DOHH2 (cell line): Measurements from ENCODE around the gene CYB5D1.
A peak's percentile ranks its signal among the peaks of the same experiment; 100 is the strongest.

Experiments
- H3F3A ChIP-seq: fragments of 200-600 bp; sonication (generic), shearing (Covaris generic); 2 replicates; pipeline ENCODE4 v1.6.0; 2016; ENCODE audit warnings: antibody characterized with exemption, mild to moderate bottlenecking; ENCODE audit not compliant: control insufficient read depth, insufficient read depth
- H3K27ac ChIP-seq: fragments of 200-600 bp; sonication (generic); 2 replicates; pipeline ENCODE4 v1.5.1; 2014; ENCODE audit warnings: low read depth, mild to moderate bottlenecking, low read length, moderate library complexity
- H3K27me3 ChIP-seq: fragments of 200-600 bp; sonication (generic); 2 replicates; pipeline ENCODE4 v1.6.1; 2014; ENCODE audit warnings: mild to moderate bottlenecking, low read length, mixed read lengths; ENCODE audit not compliant: control insufficient read depth
- H3K36me3 ChIP-seq: fragments of 200-600 bp; sonication (generic); 2 replicates; pipeline ENCODE4 v1.6.1; 2014; ENCODE audit warnings: mild to moderate bottlenecking, low read length, moderate library complexity, mixed read lengths; ENCODE audit not compliant: control insufficient read depth
- H3K4me1 ChIP-seq: fragments of 200-600 bp; sonication (generic); 2 replicates; pipeline ENCODE4 v1.6.1; 2014; ENCODE audit warnings: mild to moderate bottlenecking, low read length, mixed read lengths; ENCODE audit not compliant: control insufficient read depth
- H3K4me2 ChIP-seq: fragments of 200-600 bp; sonication (generic); 2 replicates; pipeline ENCODE4 v1.6.0; 2014; ENCODE audit warnings: mild to moderate bottlenecking, low read length, moderate library complexity
- H3K4me3 ChIP-seq: fragments of 200-600 bp; sonication (generic); 2 replicates; pipeline ENCODE4 v1.5.1; 2014; ENCODE audit warnings: mild to moderate bottlenecking, low read length, mixed read lengths
- H3K79me2 ChIP-seq: fragments of 200-600 bp; sonication (generic); 2 replicates; pipeline ENCODE4 v1.6.1; 2014; ENCODE audit warnings: mild to moderate bottlenecking, low read length, mixed read lengths; ENCODE audit not compliant: control insufficient read depth
- H3K9me2 ChIP-seq: fragments of 200-600 bp; sonication (generic); replicated peaks from 2 replicates; pipeline ENCODE4 v1.6.1; 2014; ENCODE audit warnings: mild to moderate bottlenecking, low read length, mixed read lengths; ENCODE audit not compliant: control insufficient read depth
- H3K9me3 ChIP-seq: fragments of 200-600 bp; sonication (generic); 2 replicates; pipeline ENCODE4 v1.6.1; 2014; ENCODE audit warnings: antibody characterized with exemption, low read length, mixed read lengths; ENCODE audit not compliant: control insufficient read depth, insufficient read depth
- H4K20me1 ChIP-seq: fragments of 200-600 bp; sonication (generic); 2 replicates; pipeline ENCODE4 v1.6.0; 2014; ENCODE audit warnings: low read depth, mild to moderate bottlenecking, antibody characterized with exemption, low read length, moderate library complexity; ENCODE audit not compliant: control insufficient read depth, insufficient read depth
- EZH2phosphoT487 ChIP-seq: fragments of 200-600 bp; sonication (generic); IDR thresholded peaks from 2 replicates; pipeline ENCODE4 v1.6.1; 2017; ENCODE audit warnings: borderline replicate concordance, mild to moderate bottlenecking, antibody characterized with exemption, low read length, moderate library complexity, mixed read lengths
- TF ChIP-seq, protein P1 (sequence below): fragments of 200-600 bp; sonication (generic); IDR thresholded peaks from one replicate; pipeline ENCODE4 v1.5.1; 2014; ENCODE audit warnings: antibody characterized with exemption, mild to moderate bottlenecking, low read depth, low read length; ENCODE audit not compliant: poor library complexity, severe bottlenecking

CYB5D1 gene

DNA sequence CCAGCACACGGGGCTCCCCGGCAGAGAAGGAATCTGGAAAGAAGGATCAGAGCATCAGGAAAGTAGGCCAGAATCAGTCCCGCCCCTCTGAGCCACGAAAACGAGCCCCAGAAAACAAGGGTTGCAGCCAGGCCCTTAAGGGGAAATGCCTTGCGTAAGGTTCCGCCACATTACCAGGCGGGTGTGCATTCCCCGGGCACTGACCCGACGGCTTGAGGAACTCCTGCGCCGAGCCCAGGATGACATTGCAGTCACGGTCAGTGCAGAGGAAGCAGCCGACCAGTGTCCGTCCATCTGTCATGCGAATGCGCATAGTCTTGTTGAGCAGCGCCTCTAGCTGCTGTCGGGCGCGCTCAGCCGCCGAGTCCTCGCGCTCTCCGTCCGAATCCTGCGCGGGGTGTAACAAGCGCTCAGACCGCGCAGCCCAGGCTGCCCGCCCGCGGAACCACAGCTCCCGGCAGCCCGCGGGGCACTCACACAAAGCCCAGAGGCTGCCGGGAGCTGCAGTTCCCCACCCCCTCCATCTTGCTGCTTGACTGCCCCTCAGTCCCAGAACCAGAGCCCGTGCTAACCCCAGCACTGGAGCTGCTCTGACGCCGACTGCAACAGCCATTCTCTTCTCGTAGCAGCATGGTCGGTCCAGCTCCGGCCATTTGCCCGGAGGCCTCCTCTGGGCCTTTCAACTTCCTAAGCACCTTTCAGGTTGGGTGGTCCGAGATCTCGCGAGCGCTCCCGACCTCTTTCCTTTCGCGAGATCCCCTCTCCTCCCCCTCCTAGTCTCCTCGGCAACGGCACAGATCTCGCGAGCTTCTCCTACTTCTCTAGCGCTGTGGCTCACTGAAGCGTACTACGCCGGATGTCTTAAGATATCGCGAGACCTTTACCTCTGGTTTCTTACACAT is 741 bp upstream of the CYB5D1 start, which contains the start of gene NAA38:
TSS of gene NAA38 (minus strand) at position 749 of the 902 bp plus-strand sequence. CDS start at position 653, 96 bp downstream.
- TF ChIP-seq, protein P1, sequence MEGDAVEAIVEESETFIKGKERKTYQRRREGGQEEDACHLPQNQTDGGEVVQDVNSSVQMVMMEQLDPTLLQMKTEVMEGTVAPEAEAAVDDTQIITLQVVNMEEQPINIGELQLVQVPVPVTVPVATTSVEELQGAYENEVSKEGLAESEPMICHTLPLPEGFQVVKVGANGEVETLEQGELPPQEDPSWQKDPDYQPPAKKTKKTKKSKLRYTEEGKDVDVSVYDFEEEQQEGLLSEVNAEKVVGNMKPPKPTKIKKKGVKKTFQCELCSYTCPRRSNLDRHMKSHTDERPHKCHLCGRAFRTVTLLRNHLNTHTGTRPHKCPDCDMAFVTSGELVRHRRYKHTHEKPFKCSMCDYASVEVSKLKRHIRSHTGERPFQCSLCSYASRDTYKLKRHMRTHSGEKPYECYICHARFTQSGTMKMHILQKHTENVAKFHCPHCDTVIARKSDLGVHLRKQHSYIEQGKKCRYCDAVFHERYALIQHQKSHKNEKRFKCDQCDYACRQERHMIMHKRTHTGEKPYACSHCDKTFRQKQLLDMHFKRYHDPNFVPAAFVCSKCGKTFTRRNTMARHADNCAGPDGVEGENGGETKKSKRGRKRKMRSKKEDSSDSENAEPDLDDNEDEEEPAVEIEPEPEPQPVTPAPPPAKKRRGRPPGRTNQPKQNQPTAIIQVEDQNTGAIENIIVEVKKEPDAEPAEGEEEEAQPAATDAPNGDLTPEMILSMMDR: peak; percentile 49
- no peak for TF ChIP-seq EZH2phosphoT487
- no peaks in the 10 kb centered on the region for H3K9me2 ChIP-seq
- H3F3A ChIP-seq: peaks cover 20% of the 10 kb centered on the region
- H3K79me2 ChIP-seq: peaks cover 64% of the 10 kb centered on the region
- H3K4me2 ChIP-seq: peak within 1 kb of the TSS; percentile 99
- peaks cover 34% of the 10 kb centered on the region for H3K4me1 ChIP-seq
- H3K9me3 ChIP-seq: no peaks in the 10 kb centered on the region
- no peaks in the 10 kb centered on the region for H3K27me3 ChIP-seq
- peak within 1 kb of the TSS; percentile 83 for H3K27ac ChIP-seq
- peaks cover 74% of the 10 kb centered on the region for H3K36me3 ChIP-seq
- peaks cover 7% of the 10 kb centered on the region; the same call in 1 of the 2 replicates for H4K20me1 ChIP-seq
- peak within 1 kb of the TSS; percentile 99 for H3K4me3 ChIP-seq

DNA sequence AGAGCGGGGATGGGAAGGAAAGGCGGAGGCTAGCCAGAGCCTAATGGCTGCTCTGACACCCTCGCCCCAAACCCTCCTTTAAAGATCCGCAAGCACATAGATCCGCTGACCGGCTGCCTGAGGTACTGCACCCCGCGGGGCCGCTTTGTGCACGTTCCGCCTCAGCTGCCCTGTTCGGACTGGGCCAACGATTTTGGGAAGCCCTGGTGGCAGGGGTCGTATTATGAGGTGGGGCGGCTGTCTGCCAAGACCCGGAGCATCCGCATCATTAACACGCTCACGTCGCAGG is 663 bp downstream of the CYB5D1 start:
- H3K4me1 ChIP-seq: peaks cover 40% of the 10 kb centered on the region
- H3K79me2 ChIP-seq: peaks cover 61% of the 10 kb centered on the region
- peaks cover 2% of the 10 kb centered on the region; the same call in 1 of the 2 replicates for H4K20me1 ChIP-seq
- peak overlapping the region; percentile 99 for H3K4me3 ChIP-seq
- peaks cover 20% of the 10 kb centered on the region for H3F3A ChIP-seq
- H3K9me2 ChIP-seq: no peaks in the 10 kb centered on the region
- no peaks in the 10 kb centered on the region for H3K9me3 ChIP-seq
- H3K27ac ChIP-seq: peak overlapping the region; percentile 83
- H3K4me2 ChIP-seq: peak overlapping the region; percentile 99
- TF ChIP-seq EZH2phosphoT487: no peak
- TF ChIP-seq, protein P1: peak; percentile 47
- H3K27me3 ChIP-seq: no peaks in the 10 kb centered on the region
- H3K36me3 ChIP-seq: peaks cover 72% of the 10 kb centered on the region

DNA sequence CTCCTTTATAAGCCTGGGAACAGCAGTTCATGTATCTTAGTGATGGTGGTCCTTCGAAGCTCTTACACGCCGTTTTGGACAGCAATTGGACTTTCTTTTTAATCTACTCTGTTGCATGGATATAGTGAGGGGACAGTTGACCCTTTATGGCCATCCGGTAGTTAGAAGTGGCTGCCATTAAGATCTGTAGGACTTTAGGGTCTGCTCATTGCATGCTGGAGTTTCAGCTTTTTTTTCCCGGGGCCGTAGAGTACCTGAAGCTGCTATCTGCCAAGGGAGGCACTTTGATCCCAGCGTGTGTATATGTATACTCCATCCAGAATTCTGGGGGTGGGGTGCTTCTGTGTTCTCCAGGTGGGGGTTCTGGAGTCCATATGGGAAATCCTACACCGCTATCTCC is 1.2 kb downstream of the CYB5D1 start:
- H3K36me3 ChIP-seq: peaks cover 74% of the 10 kb centered on the region
- peak overlapping the region; percentile 99 for H3K4me2 ChIP-seq
- TF ChIP-seq, protein P1: no peak
- TF ChIP-seq EZH2phosphoT487: no peak
- H3K27ac ChIP-seq: no peak overlapping the region
- no peaks in the 10 kb centered on the region for H3K27me3 ChIP-seq
- H3K79me2 ChIP-seq: peaks cover 65% of the 10 kb centered on the region
- peaks cover 15% of the 10 kb centered on the region for H3F3A ChIP-seq
- no peaks in the 10 kb centered on the region for H3K9me2 ChIP-seq
- peaks cover 46% of the 10 kb centered on the region for H3K4me1 ChIP-seq
- no peaks in the 10 kb centered on the region for H3K9me3 ChIP-seq
- H4K20me1 ChIP-seq: peaks cover 2% of the 10 kb centered on the region; the same call in 1 of the 2 replicates
- H3K4me3 ChIP-seq: peak overlapping the region; percentile 99
